NCI-H82 treated with DMSO at 0.1 percent for 48 hours (cell line): ENCODE results near the gene GATAD1.
"Not testable (repeated sequence)": the region's sequence is repeated elsewhere in the genome, so short reads cannot be mapped to it uniquely, and the experiment has no call there.

Experiments
- DNase-seq: peaks from one replicate; lab custom pipeline; 2025; ENCODE audit not compliant: unreplicated experiment; lab: John Stamatoyannopoulos, UW

Gene GATAD1

GRCh38 chr7:92447345-92448204, at the start of gene GATAD1:
GATAD1 (plus strand) TSS chr7:92447482; CDS start chr7:92447730, 248 bp downstream.
- DNase-seq = peak; percentile 63

DNA sequence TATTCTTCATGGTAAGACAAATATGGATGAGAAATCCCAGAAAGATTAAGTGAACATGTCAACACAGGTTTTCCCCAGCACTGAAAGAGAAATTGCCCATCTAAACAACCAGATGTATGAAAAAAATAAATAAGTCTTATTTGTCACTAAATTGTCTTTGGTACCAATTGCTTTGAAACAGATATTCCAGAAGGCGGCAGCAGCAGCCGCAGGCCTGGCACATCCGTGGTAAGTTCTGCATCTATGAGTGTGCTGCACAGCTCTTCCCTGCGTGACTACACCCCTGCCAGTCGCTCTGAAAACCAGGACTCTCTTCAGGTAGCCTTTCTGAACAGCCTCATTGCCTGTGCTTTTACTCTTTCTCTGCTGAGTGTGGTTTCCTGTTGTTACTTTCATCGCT, 49.7 kb upstream of the GATAD1 start:
- no peak for DNase-seq

GRCh38 chr7:92400013-92400412, 47.3 kb upstream of the GATAD1 start:
- no peak for DNase-seq

GRCh38 chr7:92402920-92403759, 44.1 kb upstream of the GATAD1 start:
- DNase-seq = no peak

DNA sequence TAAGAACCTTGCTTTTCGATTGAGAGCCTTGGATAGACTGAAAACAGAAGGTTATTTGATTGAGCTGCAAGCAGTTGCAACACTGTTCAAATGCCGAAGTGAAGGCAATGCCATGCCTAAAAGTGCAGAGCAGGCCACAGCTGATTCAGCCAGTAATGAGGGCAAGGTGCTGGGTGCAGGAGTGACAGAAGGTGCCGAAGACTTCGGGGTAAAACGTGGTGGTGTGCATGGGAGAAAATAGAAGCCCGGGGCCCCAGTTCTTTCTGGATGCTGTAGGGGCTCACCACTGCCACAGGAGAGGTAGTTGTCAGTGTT, 43.6 kb upstream of the GATAD1 start:
- no peak for DNase-seq

DNA sequence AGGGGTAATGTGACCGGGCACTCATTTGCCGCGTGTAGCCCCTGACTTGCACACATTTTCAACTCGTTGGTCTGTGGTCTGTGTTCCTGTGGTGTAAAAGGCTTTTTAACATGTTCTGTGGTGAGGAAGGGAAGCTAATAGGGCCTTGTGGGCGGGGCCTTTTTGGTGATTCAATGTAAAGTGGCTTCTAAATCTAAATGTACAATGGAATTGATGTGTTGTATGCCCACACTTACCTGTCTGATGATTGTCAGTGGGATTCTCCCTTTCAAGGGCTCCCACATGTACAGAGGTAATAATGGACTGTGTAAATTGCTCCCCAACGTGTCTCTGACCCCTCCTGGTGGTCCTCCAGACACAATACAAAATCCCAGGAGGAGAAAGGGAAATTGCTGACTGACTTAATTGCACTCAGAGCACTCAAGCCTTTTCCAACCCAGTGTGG, 43.1 kb upstream of the GATAD1 start:
- DNase-seq = no peak

- DNase-seq = no peak
Measured at GRCh38 chr7:92409357-92409756, 37.9 kb upstream of the GATAD1 start.

- DNase-seq = not testable (repeated sequence)
Measured at GRCh38 chr7:92410162-92410561, 37.1 kb upstream of the GATAD1 start.

GRCh38 chr7:92412745-92413144, 34.5 kb upstream of the GATAD1 start:
- no peak for DNase-seq

DNA sequence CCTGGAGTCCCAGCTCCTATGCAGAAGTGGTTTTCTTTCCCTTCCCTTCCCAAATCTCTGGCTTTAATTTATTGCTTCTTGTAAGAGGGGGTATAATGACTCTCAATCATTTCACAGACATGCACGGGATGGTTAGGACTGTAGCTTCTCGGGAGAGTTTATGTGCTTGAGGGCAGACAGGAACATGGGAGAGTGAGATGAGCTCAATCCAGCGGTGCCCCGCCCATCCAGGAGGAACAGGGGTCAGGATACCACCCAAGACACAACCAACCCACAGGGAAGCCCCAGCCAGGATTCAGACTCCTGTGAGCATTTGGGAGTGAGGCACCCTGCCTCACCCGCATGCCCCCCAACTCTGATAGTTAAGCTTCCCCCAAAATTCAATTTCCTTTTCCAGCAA, 33.7 kb upstream of the GATAD1 start:
- DNase-seq = no peak

GRCh38 chr7:92415225-92415624, 32.1 kb upstream of the GATAD1 start:
- DNase-seq = no peak

DNA sequence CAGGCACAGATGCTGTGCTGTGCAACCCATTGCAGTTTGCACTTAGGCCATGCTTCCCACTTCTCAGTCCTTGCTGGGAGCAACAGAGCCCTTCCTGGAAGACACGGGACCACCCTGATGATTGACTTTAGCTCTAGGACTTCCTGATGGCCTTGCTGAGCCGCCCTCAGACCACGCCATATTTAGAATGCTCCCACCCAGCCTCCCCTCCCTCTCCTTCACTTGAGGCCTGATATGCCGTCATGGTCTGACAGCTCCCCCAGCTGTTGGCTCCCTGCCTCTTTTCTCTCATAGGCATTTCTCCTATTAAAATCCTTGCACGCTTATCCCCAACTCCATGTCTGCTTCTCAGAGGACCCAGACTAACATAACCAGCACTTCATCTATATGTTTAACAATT, 29.4 kb upstream of the GATAD1 start:
- DNase-seq = no peak

GRCh38 chr7:92421676-92422435, 25.4 kb upstream of the GATAD1 start:
- DNase-seq = peak; percentile 28

- DNase-seq = no peak
Measured at GRCh38 chr7:92422926-92423325, 24.4 kb upstream of the GATAD1 start.

DNA sequence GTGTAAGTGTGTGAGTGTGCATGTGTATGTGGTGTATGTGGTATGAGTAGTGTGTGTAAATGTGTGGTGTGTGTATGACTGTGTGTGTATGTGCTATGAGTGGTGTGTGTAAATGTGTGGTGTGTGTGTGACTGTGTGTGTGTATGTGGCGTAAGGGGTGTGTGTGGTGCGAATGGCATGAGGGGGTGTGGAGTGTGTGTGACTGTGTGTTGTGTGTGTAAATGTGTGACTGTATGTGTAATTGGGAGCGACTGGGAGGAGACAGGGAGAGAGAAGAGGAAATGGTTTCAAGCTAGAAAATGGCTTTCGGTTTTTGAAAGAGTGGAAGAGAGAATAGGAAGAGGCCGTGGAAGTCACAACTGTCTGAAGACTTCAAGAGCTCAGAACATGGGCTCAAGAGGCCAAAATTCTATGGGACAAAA, 23.6 kb upstream of the GATAD1 start:
- no peak for DNase-seq

DNA sequence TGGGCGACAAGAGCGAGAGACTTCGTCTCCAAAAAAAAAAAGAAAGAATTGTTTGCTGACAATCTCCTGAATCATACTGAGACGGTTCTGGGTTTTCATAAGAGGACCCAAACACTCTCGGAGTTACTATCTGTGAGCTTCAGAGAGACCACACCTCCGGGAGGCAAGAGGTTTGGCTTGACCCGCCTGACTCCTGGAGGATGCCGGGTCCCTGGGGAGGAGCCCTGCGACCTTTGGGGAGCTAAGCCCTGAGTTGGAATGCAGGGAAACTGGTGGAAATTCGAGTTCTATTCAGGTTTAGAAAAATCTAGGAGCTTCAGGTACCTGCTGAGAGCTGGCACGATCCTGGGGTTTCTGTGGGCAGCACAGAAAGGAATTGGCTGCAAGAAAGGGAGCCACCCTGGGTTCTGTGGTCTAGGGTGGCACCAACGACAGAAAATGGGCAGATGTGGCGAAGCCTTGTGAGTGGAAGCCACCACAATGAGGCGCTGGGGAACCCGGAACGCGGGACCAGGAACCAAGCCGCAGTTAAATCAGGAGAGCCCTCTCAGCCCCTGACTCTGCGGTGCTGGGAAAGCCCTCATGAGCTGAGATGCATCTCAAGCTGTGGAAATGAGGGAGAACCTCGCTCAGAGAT, 21.9 kb upstream of the GATAD1 start:
- no peak for DNase-seq

- DNase-seq = no peak
Measured at GRCh38 chr7:92427193-92427592, 20.1 kb upstream of the GATAD1 start.

DNA sequence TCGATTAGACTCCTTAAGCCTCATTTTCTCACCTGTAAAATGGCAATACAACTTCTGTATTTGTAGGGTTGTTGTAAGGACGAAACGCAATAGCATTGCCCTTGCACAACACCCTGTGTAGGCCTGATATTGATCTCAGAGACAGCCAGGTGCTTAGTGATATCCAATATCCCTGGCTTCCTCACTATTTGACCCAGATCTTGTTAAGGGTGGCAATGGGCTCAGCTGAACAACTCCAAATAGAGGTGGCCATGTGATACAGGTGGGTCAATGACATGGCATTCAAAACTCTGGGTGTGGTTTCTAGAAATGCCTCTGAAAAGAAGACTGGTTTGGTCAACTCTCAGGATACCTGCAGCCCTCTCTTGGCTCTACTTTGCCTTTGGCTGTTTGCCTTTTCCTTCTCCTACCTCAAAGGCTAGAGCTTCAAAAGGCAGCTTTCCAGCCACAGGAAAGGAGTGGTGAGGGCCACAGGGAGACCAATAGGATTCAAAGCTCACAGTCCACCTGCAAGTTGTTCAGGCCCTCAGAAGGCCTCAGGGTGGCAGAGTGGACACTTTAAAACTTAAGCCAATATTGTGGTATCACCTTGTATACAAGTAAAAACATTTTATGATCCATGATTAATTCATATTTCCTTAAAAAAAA, 14.9 kb upstream of the GATAD1 start:
- DNase-seq = no peak

DNA sequence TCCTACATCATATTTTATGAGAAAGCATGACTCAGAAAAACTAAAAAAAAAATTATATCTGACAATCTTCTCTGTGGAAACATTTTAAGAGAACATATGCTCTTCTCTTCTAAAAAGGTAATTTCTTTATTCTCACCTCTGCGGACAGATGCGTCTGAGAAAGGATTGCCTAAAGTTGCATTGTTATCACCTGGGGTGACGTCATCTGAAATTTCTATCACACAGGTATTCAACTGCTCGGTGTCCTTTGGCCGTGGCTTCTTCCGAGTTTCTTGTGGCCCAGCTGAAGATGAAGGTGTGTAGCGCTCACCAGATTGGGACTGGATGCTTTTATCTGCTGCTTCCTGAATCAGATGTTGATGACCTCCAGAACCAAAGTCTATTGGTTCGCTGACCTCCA, 14.3 kb upstream of the GATAD1 start:
- DNase-seq = no peak

- DNase-seq = no peak
Measured at GRCh38 chr7:92435542-92435941, 11.7 kb upstream of the GATAD1 start.
